Suppressor macrophage treated with lipopolysaccharide for 4 hours (primary cell): ENCODE results near the gene CHD9NB.
A peak's percentile ranks its signal among the peaks of the same experiment; 100 is the strongest.

Experiments
- DNase-seq: peaks from one replicate; pipeline ENCODE4 v3.0.0-alpha.2; 2020

CHD9NB gene

GRCh38 chr16:53022374-53022773 lies 30.3 kb downstream of the CHD9NB start:
- DNase-seq, result peak; percentile 59

GRCh38 chr16:53018834-53019416 lies 33.8 kb downstream of the CHD9NB start:
- no peak for DNase-seq

- DNase-seq, result no peak
Observed at GRCh38 chr16:53014287-53014686, 38.4 kb downstream of the CHD9NB start.

DNA sequence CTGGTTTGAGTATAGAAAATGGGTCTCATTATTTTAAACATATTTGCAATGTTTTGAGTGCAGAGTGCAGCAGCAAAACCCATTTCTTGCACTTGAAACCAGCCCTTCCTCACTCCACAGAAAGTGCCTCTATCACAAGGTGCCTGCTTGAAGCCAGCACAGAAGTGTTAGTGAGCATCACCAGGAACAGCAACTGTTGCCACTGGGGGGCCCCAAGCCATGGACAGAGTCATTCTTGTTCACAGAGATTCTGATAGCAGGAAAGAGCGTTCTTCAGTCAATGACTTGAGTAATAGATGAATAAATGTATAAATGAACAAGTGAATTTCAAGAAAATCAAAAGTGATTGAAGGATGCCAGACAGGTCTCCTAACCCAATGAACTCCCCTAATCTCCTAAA lies 45.6 kb downstream of the CHD9NB start:
- DNase-seq, result no peak

GRCh38 chr16:52997922-52998321 lies 54.8 kb downstream of the CHD9NB start:
- no peak for DNase-seq

DNA sequence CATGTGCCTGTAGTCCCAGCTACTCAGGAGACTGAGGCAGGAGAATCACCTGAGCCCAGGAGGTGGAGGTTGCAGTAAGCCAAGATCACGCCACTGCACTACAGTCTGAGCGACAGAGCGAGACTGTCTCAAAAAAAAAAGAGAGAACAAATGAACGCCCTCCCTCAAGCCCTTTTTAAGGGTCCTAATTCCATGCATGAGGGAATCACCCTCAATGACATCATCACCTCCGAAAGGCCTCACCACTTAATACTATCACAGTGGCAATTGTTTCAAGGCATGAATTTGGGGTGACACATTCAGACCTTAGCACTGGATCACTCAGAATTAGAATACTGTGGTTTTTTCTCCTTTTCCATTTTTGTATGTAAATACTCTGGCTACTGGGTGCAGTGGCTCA lies 57.8 kb downstream of the CHD9NB start:
- no peak for DNase-seq

- DNase-seq, result no peak
Observed at GRCh38 chr16:52993179-52993578, 59.5 kb downstream of the CHD9NB start.

DNA sequence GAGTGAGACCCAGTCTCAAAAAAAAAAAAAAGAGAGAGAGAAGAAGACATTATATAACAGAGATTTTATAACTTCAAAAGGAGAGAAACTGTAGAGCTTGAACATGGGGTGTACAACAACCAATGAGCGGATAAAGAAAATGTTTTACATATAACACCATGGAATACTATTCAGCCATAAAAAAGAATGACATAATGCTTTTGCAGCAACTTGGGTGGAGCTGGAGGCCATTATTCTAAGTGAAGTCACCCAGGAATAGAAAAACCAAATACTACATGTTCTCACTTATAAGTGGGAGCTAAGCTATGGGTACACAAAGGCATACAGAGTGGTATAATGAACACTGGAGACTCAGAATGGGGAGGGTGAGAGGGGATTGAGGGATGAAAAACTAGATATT lies 61.1 kb downstream of the CHD9NB start:
- DNase-seq, result no peak
